K562 (cell line): ENCODE data around the gene PUS10. TPM values are rescaled to one million over a fixed set of nuclear protein-coding genes. Genes with fewer than 3 reads are reported as not detected.

Experiments used
- CBX1 ChIP-seq: sonication (generic); IDR thresholded peaks from 2 replicates; pipeline ENCODE4 v1.6.1; 2016; ENCODE audit warnings: antibody characterized with exemption, low read depth, mild to moderate bottlenecking
- ZNF24 ChIP-seq: fragments of 450-650 bp; IDR thresholded peaks from 2 replicates; pipeline ENCODE4 v1.6.1; 2016
- polyA plus RNA-seq, 8 experiments: library from polyadenylated mRNA; depleted of rRNA in 4 of 8; stranded (reverse) in 5 of 8; unstranded in 3 of 8; fragments of >200 nt; fragmentation: Nextera tagmentation in 2 of 8; fragmentation: Illumina TruSeq in 1 of 8; extraction: Ambion mirVana in 2 of 8; extraction: Trizol in 1 of 8; gene quantifications; 2 replicates each; pipeline versions ENCODE4 v1.2.1 to v1.2.3, GENCODE V29; 2011 to 2014; ENCODE audit warnings: inconsistent platforms in 1 of 8, missing spikeins in 1 of 8
- total RNA-seq, 7 experiments: library from RNA; depleted of rRNA in 6 of 7; stranded (reverse); fragments of >200 nt in 6 of 7; fragmentation: Illumina TruSeq in 2 of 7; extraction: Trizol in 2 of 7; gene quantifications; 2 replicates each; pipeline versions ENCODE4 v1.2.1 to v1.2.3, GENCODE V29; 2011 to 2021; ENCODE audit warnings: low replicate concordance in 1 of 7
- TF ChIP-seq, protein P1 (sequence below), 2 experiments: fragments of 450-650 bp in 1 of 2; IDR thresholded peaks; 2 replicates each; pipeline ENCODE4 v1.6.1; 2011 to 2017; ENCODE audit warnings: low read depth in 2 of 2, antibody characterized with exemption in 1 of 2, borderline replicate concordance in 1 of 2, low read length in 1 of 2, mild to moderate bottlenecking in 1 of 2, mixed read lengths in 1 of 2; ENCODE audit not compliant: control insufficient read depth in 1 of 2
- TF ChIP-seq, protein P2 (sequence below): fragments of 450-650 bp; IDR thresholded peaks from 2 replicates; pipeline ENCODE4 v1.6.1; 2016; ENCODE audit warnings: antibody characterized with exemption
- TF ChIP-seq, protein P3 (sequence below), 2 experiments: IDR thresholded peaks; 2 replicates each; pipeline ENCODE4 v1.6.1; 2011; ENCODE audit warnings: borderline replicate concordance in 1 of 2, control low read depth in 1 of 2, low read depth in 1 of 2, low read length in 1 of 2, mild to moderate bottlenecking in 1 of 2, mixed read lengths in 1 of 2, moderate library complexity in 1 of 2; ENCODE audit not compliant: insufficient read depth in 1 of 2, insufficient read length in 1 of 2, poor library complexity in 1 of 2, severe bottlenecking in 1 of 2; ENCODE audit errors: extremely low read depth in 1 of 2
- TF ChIP-seq, protein P4 (sequence below), 2 experiments: fragments of 450-650 bp; IDR thresholded peaks; 2 replicates each; pipeline ENCODE4 v1.6.1; 2018; ENCODE audit warnings: mild to moderate bottlenecking in 2 of 2, low read depth in 1 of 2; ENCODE audit not compliant: partially characterized antibody in 2 of 2
- TF ChIP-seq, protein P5 (sequence below): fragments of 250-450 bp; sonication (Bioruptor Pico); IDR thresholded peaks from 2 replicates; pipeline ENCODE4 v1.8.0; 2021; ENCODE audit warnings: moderate library complexity, mild to moderate bottlenecking, inconsistent platforms
- TF ChIP-seq, protein P6 (sequence below): fragments of 250-450 bp; sonication (Bioruptor Pico); IDR thresholded peaks from 2 replicates; pipeline ENCODE4 v1.5.0; 2021; ENCODE audit warnings: mild to moderate bottlenecking, moderate library complexity

The PUS10 gene
- total and polyA plus RNA-seq, 9 of the 15 experiments (the other 6 are each of a cell fraction or from before 2014, with no cell fraction given), result 5.0 to 10.7 (median 7.6) TPM

DNA sequence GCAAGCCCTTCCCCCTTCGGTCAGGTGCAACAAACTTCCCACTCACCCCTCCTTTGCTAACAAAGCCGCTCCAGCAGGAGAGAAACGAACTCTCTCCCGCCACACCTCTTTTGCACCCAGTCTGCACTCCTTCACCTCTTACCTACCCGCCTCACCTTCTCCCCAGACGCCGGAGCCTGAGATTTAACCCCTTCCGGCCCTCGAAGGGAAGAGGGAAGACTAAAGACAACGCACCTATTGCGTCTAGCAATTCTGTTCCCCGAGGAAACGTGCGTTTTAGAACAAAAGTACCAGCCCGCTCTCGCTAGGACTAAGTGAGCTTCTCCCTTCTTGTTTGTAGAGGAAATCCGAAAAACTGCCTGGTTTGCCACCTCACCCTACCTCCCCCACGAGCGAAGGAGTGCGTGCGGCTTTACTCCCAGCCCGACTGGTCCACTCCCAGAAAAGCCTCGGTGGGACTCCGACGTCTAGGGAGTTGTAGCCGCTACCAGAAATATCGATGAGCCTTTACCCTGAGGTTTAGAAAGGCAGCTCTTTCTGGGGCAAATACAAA lies 976 bp downstream of the PUS10 start (continued):
- TF ChIP-seq, protein P1, sequence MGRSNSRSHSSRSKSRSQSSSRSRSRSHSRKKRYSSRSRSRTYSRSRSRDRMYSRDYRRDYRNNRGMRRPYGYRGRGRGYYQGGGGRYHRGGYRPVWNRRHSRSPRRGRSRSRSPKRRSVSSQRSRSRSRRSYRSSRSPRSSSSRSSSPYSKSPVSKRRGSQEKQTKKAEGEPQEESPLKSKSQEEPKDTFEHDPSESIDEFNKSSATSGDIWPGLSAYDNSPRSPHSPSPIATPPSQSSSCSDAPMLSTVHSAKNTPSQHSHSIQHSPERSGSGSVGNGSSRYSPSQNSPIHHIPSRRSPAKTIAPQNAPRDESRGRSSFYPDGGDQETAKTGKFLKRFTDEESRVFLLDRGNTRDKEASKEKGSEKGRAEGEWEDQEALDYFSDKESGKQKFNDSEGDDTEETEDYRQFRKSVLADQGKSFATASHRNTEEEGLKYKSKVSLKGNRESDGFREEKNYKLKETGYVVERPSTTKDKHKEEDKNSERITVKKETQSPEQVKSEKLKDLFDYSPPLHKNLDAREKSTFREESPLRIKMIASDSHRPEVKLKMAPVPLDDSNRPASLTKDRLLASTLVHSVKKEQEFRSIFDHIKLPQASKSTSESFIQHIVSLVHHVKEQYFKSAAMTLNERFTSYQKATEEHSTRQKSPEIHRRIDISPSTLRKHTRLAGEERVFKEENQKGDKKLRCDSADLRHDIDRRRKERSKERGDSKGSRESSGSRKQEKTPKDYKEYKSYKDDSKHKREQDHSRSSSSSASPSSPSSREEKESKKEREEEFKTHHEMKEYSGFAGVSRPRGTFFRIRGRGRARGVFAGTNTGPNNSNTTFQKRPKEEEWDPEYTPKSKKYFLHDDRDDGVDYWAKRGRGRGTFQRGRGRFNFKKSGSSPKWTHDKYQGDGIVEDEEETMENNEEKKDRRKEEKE (IDR thresholded peaks at IDR 0.05; ENCODE audit: borderline replicate concordance in 1 of 2, control insufficient read depth in 1 of 2, low read depth in 2 of 2, low read length in 1 of 2), result peak in 1 of 2 experiments; percentile 96; a peak in 2 of 4 replicates
- TF ChIP-seq ZNF24 (no peak; the same call in 1 of the 2 replicates), CBX1 (peak; percentile 45; the same call in 1 of the 2 replicates)
- TF ChIP-seq, protein P2, sequence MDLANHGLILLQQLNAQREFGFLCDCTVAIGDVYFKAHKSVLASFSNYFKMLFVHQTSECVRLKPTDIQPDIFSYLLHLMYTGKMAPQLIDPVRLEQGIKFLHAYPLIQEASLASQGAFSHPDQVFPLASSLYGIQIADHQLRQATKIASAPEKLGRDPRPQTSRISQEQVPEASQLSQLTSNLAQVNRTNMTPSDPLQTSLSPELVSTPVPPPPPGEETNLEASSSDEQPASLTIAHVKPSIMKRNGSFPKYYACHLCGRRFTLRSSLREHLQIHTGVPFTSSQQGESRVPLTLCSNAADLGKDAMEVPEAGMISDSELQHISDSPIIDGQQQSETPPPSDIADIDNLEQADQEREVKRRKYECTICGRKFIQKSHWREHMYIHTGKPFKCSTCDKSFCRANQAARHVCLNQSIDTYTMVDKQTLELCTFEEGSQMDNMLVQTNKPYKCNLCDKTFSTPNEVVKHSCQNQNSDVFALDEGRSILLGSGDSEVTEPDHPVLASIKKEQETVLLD, result peak; percentile 62
- TF ChIP-seq, protein P3, sequence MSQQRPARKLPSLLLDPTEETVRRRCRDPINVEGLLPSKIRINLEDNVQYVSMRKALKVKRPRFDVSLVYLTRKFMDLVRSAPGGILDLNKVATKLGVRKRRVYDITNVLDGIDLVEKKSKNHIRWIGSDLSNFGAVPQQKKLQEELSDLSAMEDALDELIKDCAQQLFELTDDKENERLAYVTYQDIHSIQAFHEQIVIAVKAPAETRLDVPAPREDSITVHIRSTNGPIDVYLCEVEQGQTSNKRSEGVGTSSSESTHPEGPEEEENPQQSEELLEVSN (IDR thresholded peaks at IDR 0.05; ENCODE audit: borderline replicate concordance in 1 of 2, extremely low read depth in 1 of 2, insufficient read depth in 1 of 2, insufficient read length in 1 of 2, low read depth in 1 of 2, low read length in 1 of 2, poor library complexity in 1 of 2, severe bottlenecking in 1 of 2), result peak in 1 of 2 experiments; percentile 54
- TF ChIP-seq, protein P4, sequence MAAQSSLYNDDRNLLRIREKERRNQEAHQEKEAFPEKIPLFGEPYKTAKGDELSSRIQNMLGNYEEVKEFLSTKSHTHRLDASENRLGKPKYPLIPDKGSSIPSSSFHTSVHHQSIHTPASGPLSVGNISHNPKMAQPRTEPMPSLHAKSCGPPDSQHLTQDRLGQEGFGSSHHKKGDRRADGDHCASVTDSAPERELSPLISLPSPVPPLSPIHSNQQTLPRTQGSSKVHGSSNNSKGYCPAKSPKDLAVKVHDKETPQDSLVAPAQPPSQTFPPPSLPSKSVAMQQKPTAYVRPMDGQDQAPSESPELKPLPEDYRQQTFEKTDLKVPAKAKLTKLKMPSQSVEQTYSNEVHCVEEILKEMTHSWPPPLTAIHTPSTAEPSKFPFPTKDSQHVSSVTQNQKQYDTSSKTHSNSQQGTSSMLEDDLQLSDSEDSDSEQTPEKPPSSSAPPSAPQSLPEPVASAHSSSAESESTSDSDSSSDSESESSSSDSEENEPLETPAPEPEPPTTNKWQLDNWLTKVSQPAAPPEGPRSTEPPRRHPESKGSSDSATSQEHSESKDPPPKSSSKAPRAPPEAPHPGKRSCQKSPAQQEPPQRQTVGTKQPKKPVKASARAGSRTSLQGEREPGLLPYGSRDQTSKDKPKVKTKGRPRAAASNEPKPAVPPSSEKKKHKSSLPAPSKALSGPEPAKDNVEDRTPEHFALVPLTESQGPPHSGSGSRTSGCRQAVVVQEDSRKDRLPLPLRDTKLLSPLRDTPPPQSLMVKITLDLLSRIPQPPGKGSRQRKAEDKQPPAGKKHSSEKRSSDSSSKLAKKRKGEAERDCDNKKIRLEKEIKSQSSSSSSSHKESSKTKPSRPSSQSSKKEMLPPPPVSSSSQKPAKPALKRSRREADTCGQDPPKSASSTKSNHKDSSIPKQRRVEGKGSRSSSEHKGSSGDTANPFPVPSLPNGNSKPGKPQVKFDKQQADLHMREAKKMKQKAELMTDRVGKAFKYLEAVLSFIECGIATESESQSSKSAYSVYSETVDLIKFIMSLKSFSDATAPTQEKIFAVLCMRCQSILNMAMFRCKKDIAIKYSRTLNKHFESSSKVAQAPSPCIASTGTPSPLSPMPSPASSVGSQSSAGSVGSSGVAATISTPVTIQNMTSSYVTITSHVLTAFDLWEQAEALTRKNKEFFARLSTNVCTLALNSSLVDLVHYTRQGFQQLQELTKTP (IDR thresholded peaks at IDR 0.05; ENCODE audit: low read depth in 1 of 2, partially characterized antibody in 2 of 2), result peak in 1 of 2 experiments; percentile 75
- TF ChIP-seq, protein P5, sequence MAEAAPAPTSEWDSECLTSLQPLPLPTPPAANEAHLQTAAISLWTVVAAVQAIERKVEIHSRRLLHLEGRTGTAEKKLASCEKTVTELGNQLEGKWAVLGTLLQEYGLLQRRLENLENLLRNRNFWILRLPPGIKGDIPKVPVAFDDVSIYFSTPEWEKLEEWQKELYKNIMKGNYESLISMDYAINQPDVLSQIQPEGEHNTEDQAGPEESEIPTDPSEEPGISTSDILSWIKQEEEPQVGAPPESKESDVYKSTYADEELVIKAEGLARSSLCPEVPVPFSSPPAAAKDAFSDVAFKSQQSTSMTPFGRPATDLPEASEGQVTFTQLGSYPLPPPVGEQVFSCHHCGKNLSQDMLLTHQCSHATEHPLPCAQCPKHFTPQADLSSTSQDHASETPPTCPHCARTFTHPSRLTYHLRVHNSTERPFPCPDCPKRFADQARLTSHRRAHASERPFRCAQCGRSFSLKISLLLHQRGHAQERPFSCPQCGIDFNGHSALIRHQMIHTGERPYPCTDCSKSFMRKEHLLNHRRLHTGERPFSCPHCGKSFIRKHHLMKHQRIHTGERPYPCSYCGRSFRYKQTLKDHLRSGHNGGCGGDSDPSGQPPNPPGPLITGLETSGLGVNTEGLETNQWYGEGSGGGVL, result no peak
- TF ChIP-seq, protein P6, sequence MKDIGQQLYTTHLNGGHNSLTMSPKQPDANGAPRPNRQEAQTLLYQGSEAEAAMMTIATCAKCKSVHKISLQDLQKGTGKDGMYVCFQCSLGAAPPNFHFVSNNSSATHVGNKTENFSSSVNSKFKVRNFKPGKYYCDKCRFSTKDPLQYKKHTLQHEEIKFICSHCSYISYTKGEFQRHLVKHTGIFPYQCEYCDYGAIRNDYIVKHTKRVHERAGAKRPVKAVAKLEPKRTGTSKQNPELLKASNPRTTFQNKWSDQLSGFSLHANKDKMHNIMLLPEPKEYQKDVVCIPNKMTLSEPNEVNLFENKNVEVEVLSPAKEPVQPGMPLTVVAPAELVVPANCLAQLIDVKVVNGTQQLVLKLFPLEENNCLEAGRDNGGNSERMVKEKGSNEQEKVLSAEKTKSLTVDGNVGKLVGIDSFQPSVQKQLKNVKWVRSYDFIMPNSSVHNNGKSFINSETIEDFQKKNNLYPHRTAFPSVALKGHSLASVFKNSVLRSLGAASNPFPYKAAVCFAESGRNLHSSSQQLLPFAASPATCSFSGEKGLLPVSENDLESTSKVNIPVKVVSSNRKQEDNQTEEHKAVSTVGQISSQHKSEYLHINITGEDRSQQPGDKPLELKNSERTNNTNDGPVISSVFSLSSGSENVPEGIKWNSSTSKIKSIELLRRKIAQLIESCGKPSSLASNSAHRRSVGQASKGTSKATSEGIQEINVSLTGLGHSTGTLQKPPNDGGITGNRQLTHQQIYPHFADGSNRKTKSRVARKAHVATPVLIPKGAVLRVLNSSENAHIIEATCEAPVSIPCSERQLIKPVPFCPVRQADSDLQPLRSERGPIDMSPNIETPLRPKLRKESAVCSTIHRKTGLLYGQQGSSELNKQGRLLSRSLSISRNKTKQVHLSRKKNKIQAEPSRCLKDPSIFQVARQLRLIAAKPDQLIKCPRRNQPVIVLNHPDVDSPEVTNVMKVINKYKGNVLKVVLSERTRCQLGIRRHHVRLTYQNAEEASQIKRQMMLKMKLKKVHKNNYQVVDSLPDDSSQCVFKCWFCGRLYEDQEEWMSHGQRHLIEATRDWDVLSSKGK, result no peak
